ENCODE measurements around the gene PITRM1.
A peak's percentile ranks its signal among the peaks of the same experiment; 100 is the strongest.
"Not testable (repeated sequence)": the region's sequence is repeated elsewhere in the genome, so short reads cannot be mapped to it uniquely, and the experiment has no call there.

Gene PITRM1

DNA sequence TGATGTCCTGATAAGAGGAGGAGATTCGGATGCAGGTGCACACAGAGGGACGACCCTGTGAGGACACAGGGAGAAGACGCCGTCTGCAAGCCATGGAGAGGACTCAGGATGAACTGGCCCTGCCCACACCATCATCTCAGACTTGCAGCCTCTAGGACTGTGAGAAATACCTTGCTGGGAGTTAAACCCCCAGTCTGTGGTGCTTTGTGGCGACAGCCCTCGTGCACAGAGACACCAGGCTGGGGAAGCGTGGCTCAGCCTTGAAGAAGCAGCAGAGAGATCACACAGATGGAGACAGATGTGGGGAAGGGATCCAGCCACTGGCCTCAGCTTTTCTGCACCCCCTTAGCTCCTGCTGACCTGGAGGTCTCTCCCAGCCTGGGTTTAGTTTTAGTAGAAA, 26.3 kb upstream of the PITRM1 start:
- DNase-seq, result no peak

DNA sequence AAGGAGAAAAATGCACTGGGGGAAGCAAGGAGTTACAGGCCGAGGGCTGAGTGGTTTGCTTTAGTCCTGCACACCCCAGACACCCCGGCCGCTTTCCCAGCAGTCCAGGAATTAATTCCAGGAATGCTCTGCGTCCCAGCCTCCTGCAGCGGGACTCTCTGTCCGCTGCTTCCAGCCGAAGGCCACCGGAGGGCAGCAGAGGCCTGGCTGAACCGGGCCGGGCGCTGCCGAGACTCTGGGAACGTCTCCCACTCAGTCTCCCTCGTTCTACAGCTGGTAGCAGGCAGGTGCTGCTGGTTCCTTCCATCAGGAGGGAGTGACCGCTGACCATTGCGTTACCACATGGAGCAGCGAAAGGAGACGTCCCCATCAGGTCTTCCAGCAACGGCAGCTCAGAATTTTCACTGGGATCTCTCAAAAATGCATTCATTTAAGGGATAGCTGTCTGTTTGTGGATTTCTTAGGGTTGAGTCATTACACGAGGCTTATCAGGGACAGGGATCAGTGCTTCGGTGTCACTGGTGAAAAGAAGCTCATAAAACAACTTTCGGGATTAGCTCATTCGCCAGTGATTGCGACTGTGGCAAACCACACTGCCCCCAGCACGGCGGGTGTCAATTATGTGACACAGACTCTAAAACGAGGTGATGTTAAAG, 24.9 kb upstream of the PITRM1 start:
- DNase-seq, result peak; percentile 15

DNA sequence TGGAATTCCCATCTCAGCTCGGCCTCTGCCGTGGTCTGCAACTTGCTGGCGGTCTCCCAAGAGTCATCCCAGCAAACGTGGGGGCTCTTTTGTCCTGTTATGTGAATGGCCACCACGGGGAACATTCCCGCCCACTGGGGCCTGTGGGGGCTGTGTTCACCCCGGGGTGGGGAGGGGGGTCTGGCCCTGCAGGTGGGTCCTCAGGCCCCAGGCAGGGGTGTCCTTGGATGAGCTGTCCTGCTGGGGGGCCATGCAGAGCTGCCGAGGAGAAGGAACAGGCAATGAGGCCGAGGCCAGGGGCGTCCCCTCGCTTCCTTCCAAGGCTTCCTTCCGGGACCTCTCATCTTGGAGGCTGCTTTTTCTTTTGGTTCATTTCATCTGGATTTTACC, 24.4 kb upstream of the PITRM1 start:
- DNase-seq, result no peak

DNA sequence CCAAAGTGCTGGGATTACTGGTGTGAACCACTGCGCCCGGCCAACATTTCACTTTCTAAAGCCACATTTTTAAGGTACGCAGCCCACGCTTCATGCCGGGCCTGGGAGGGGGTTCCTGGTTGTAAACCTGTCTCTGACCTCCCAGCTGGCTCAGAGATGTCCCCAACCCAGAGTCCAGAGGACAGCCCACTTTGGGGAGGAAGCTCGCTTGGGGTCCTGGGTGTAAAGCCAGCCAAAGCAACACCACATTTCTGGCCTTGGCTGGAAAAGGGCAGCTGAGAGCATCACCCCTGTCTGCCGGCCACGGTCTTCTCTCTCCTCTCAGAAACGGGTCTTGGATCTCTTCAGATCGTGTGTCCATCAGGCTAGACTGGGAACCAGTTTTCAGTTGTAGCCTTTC, 23.9 kb upstream of the PITRM1 start:
- no peak for DNase-seq

GRCh38 chr10:3195726-3196125, 23.1 kb upstream of the PITRM1 start:
- DNase-seq, result no peak

DNA sequence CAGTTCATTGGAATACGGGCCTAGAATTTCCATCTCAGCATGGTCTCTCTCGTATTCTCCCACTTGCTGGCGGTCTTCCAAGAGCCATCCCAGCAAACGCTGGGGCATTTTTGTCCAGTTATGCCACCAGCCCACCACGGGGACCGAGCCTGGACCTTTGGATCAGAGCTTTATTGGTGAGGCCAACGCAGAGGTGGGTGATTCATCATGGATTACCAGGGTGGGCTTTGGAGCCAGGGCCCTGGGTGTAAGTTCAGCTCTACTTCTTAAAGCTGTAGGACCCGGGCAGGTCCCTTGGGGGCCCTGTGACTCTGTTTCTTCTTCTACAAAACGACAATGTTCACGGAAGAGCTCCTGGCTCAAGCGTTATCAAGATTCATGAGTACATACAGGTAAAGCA, 22.7 kb upstream of the PITRM1 start:
- no peak for DNase-seq

DNA sequence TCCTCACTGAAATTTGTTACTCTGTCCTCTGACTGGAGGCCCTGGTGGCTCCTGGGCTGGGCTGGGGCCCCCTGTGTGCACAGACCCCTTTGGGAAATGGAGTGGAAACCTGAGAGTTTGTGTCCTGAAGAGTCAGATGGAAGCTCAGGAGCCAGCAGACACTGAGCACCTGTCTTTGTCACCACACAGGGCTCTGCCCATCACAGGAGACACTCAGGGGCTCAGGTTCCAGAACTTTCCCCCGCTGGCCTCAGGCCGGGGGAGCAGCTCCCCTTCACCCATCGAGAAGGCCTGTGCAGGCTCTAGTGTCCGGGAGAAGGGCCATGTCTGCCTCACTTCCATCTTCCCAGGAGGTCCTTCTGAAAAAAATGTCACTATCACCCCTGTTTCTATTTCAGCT, 22.3 kb upstream of the PITRM1 start:
- no peak for DNase-seq

- no peak for DNase-seq
Observed at GRCh38 chr10:3193751-3194150, 21.2 kb upstream of the PITRM1 start.

GRCh38 chr10:3192856-3193635, 20.5 kb upstream of the PITRM1 start:
- no peak for DNase-seq

DNA sequence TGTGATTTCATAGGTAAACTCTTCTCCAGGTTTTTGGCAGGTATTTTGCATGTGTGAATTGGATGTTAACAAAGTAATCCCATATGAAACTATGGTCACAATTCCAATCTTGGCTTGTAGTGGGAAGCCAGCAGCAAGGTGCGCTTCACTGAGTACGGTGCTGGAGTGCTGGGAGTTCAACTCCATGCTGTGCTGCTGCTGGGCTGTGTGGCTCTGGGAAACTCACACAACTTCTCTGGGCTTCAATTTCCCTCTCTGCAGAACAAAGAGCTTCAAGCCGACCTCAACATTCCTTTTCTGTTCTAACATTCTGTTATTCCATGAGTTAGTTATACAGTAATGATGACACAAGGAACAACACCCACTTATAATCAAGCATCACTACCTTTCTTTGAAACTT, 18.2 kb upstream of the PITRM1 start:
- DNase-seq, result no peak

DNA sequence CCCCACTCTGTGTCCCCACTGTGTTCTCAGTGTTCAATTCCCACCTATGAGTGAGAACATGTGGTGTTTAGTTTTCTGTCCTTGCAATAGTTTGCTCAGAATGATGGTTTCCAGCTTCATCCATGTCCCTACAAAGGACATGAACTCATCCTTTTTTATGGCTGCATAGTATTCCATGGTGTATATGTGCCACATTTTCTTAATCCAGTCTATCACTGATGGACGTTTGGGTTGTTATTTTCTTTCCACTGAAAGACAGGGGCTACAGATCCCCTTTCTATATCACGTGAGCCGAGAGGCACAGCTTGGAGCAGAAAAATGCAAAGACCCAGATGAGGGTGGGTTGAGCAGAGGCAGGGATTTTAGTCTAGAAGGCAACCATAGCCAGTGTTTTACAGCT, 14.6 kb upstream of the PITRM1 start:
- not testable (repeated sequence) for DNase-seq

- DNase-seq, result no peak
Observed at GRCh38 chr10:3186368-3186767, 13.8 kb upstream of the PITRM1 start.

DNA sequence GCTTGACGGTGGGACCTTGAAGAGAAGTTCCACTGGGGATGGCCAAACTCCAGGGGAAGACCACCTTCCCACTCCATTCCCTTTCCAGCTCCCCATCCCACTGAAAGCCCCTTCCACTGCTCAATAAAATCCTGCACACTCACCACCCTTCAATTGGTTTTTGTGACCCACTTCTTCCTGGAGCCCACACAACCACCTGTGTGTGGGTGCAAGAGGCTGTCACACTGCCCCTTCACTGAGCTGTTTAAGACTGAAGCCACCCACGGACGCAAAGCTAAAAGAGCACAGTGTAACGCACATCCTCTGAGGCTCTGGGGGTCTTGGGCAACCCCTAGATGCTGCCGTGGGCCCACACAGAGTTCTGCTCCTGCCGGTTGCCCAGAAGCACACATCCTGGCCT, 12.8 kb upstream of the PITRM1 start:
- DNase-seq, result no peak

DNA sequence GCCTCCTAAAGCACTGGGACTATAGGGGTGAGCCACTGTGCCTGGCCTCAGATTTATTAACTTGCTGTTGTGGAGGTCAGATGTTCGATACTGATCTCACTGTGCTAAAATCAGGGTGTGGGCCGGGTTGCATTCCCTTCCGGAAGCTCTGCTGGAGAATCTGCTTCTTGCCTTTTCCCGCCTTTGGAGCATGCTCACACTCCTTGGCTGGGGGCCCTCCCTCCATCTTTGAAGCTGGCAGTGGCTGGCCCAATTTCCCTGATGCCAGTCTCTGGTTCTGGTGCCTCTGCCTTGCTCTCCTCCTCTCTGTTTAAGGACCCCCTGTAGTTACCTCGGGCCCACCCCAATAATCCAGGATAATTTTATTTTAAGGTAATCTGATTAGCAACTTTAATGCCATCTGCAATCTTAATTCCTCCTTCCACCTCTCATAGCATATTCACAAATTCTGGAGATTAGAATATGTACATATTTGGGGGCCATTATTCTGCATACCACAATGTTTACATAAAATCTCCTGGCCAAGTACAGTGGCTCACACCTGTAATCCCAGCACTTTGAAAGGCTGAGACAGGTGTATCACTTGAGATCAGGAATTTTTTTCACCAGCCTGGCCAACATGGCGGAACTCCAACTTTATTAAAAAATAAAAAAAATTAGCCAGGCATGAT, 7.9 kb upstream of the PITRM1 start:
- no peak for DNase-seq

DNA sequence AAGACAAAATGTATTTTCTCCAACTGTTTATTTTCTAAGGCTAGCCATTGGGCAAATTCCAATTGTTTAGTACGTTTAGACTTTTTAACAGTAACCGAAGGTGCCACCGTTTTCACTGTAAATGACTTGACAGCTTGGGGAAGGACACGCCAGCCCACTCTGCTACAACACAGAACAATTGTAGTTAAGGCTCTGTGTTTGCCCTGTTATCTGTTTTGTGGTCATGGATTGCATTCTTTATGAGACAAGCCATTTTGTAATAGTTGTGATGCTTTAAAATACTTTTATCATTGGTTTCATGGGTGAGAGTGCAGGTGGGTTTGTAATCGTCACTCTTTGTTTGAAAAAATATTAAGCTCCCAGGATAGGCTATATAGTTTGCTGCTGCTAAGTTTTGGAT, 6.6 kb upstream of the PITRM1 start:
- DNase-seq, result no peak

- no peak for DNase-seq
Observed at GRCh38 chr10:3178042-3178441, 5.5 kb upstream of the PITRM1 start.

DNA sequence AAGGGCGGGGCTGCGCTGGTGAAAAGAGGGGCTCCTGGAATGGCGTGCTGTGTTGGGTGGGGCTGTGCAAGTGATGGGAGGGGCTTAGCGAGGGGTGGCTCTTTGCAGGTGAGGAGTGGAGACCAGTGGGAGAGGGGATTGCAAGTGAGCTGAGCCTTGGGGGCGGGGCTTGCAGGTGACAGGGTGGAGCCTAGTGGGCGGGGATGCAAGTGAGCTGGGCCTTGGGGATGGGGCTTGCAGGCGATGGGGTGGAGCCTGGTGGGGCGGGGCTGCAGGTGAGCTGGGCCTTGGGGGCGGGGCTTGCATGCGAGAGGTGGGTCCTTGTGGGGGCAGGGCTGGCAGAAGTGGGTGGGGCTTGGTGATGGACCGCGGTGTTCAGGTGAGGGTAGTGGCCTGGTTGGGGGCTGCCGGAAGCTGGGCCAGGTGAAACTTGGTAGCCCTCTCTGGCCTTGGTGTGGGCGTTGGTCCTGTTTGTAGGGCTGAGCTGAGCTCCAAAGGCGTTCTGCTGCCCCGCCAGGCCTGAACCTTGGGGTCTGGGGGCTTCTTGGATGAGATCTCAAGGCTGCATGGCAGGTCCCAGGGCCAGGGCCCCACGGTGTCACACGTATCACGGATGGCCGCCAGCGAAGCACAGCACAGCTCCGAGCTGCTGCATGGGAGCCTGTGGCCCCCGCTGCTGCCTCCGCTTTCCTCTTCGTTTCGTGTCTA, 743 bp upstream of the PITRM1 start:
- peak; percentile 30 for DNase-seq

DNA sequence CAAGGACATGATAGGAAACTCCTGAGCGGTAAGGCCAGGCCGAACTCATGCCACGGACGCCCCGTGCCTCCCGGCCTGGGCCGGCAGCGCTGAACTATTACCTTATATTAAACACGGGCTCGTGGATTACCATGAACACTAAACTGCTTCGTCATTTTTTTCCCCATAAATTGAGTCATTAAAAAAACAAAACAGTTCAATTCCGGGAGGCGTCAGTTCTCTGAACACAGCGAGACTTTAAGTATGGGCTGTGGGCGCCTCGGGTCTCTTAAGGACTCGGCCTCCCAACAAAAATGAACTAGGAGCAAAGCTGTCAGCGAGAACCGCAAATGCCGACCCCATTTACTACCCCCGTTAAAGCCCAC, 519 bp downstream of the PITRM1 start:
- DNase-seq, result no peak

- not testable (repeated sequence) for DNase-seq
Observed at GRCh38 chr10:3171488-3171887, 1.1 kb downstream of the PITRM1 start.

DNA sequence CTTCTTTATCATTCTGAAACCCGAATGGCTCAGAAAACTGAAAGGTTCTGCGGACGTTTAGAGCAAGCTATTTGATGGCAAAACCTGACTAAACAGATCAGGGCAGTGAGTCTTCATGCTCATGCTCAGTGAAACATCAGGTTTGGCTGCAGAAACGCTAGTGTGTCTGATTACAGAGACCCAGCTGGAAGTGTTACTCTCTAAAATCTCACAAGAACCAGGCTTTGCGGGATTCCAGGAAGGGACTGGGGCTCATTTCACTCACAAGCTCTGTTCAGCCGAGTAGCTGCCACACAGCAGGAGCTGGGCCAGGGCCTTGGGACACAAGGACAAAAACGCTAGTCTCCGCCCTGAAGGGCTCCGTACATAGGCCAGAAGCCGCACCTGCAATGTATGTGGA, 2.9 kb downstream of the PITRM1 start:
- DNase-seq, result no peak

GRCh38 chr10:3169271-3169670, 3.3 kb downstream of the PITRM1 start:
- DNase-seq, result no peak

- DNase-seq, result no peak
Observed at GRCh38 chr10:3167611-3168330, 4.8 kb downstream of the PITRM1 start.
